H1 (cell line): ENCODE measurements around the gene KRT80. TPM values are rescaled to one million over a fixed set of nuclear protein-coding genes. Genes with fewer than 3 reads are reported as not detected.

Source experiments
- EP300 ChIP-seq, 2 experiments: IDR thresholded peaks; 1 replicate in 1 of 2; 2 replicates in 1 of 2; pipeline ENCODE4 v1.6.1; 2011 to 2012; ENCODE audit warnings: low read depth in 2 of 2, low read length in 2 of 2, mild to moderate bottlenecking in 2 of 2, borderline replicate concordance in 1 of 2, inconsistent platforms in 1 of 2, moderate library complexity in 1 of 2
- JUN ChIP-seq: IDR thresholded peaks from 2 replicates; pipeline ENCODE4 v1.6.1; 2011; ENCODE audit warnings: low read depth, mild to moderate bottlenecking, improper control_type of control experiment, low read length
- JUND ChIP-seq: IDR thresholded peaks from 2 replicates; pipeline ENCODE4 v1.6.1; 2011; ENCODE audit warnings: mild to moderate bottlenecking, improper control_type of control experiment, low read length
- POLR2AphosphoS5 ChIP-seq: IDR thresholded peaks from 2 replicates; pipeline ENCODE4 v1.6.1; 2011; ENCODE audit warnings: low read depth, low read length
- polyA plus RNA-seq, 7 experiments: library from polyadenylated mRNA; depleted of rRNA in 3 of 7; stranded (reverse) in 5 of 7; unstranded in 2 of 7; fragments of >200 nt in 5 of 7; fragments of 200-250 nt in 2 of 7; gene quantifications; 1 replicate in 5 of 7; 2 replicates in 1 of 7; 4 replicates in 1 of 7; pipeline versions ENCODE4 v1.2.1 to v1.2.3, GENCODE V29; 2011 to 2013; ENCODE audit warnings: missing spikeins in 2 of 7, mixed read lengths in 2 of 7
- total RNA-seq: library from RNA; stranded (reverse); fragmentation: NEBNext Ultra II Directional; extraction: Animal tissue kit (Norgen Biotek cat#: 25700); gene quantifications from 2 replicates; pipeline ENCODE4 v1.2.1, GENCODE V29; 2021

Gene KRT80
- total and polyA plus RNA-seq, 2 of the 8 experiments (the other 6 are each of a cell fraction or from before 2014, with no cell fraction given): 0.05 TPM; not detected in 1

GRCh38 chr12:52230364-52231281 lies 38.8 kb upstream of the KRT80 start (continued):
- TF ChIP-seq JUND (no peak), EP300 (IDR thresholded peaks at IDR 0.05; ENCODE audit: borderline replicate concordance in 1 of 2, low read depth in 2 of 2, low read length in 2 of 2) (peak in 1 of 2 experiments; percentile 91; a peak in 1 of 3 replicates), JUN (no peak), POLR2AphosphoS5 (no peak)
- TF ChIP-seq, all 59 proteins: peak for 2
